Measurements from ENCODE around the gene TNFRSF12A. TPM values are rescaled to one million over a fixed set of nuclear protein-coding genes. Genes with fewer than 3 reads are reported as not detected.

TNFRSF12A gene
- total and polyA plus RNA-seq, 9 donors: 3.7 to 52.5 (median 8.5) TPM

GRCh38 chr16:3017794-3018506 is 2.2 kb upstream of the TNFRSF12A start, which contains the start of gene CLDN6:
TSS of gene CLDN6 (minus strand) at chr16:3018183. CDS start at chr16:3016021, 2,162 bp downstream.
- no peak for TF ChIP-seq POLR2A (IDR thresholded peaks at IDR 0.05)
- no peak for TF ChIP-seq CTCF (IDR thresholded peaks at IDR 0.05)
- TF ChIP-seq EP300 (IDR thresholded peaks at IDR 0.05): no peak
- no peaks in the 10 kb centered on the region for H3K36me3 ChIP-seq
- peaks cover 15% of the 10 kb centered on the region for H3K4me1 ChIP-seq (ENCODE audit: insufficient read depth)
- no peaks in the 10 kb centered on the region for H3K27me3 ChIP-seq
- 3 to 4% (median 4%) methylated on average over 34 to 52 of the region's 52 CpGs for WGBS, 3 donors
- H3K9me3 ChIP-seq: no peaks in the 10 kb centered on the region
- H3K4me3 ChIP-seq: no peak within 1 kb of the TSS
- DNase-seq: peak in 2 of 5 donors; percentile 41 to 52
- no peak within 1 kb of the TSS for H3K27ac ChIP-seq
- intact Hi-C loops (cut with DNase I): no loop called here

GRCh38 chr16:3019594-3020246 is 448 bp upstream of the TNFRSF12A start:
- TF ChIP-seq CTCF (IDR thresholded peaks at IDR 0.05) (no peak), POLR2A (IDR thresholded peaks at IDR 0.05) (no peak), EP300 (IDR thresholded peaks at IDR 0.05) (no peak)
- Histone ChIP-seq H3K27me3 (no peaks in the 10 kb centered on the region), H3K36me3 (no peaks in the 10 kb centered on the region), H3K4me3 (peak overlapping the region; percentile 60), H3K4me1 (ENCODE audit: insufficient read depth) (peaks cover 21% of the 10 kb centered on the region), H3K27ac (no peak overlapping the region), H3K9me3 (no peaks in the 10 kb centered on the region)
- DNase-seq: no peak
- whole genome bisulfite sequencing, 3 donors: 25 to 38% (median 32%) methylated on average over 36 to 40 of the region's 40 CpGs
- intact Hi-C loops (cut with DNase I): loop anchor here in 1 of 4 donors (10.0 kb wide), 1 partner anchor 265 kb away; the partner anchor contains the start of gene ZNF263

DNA sequence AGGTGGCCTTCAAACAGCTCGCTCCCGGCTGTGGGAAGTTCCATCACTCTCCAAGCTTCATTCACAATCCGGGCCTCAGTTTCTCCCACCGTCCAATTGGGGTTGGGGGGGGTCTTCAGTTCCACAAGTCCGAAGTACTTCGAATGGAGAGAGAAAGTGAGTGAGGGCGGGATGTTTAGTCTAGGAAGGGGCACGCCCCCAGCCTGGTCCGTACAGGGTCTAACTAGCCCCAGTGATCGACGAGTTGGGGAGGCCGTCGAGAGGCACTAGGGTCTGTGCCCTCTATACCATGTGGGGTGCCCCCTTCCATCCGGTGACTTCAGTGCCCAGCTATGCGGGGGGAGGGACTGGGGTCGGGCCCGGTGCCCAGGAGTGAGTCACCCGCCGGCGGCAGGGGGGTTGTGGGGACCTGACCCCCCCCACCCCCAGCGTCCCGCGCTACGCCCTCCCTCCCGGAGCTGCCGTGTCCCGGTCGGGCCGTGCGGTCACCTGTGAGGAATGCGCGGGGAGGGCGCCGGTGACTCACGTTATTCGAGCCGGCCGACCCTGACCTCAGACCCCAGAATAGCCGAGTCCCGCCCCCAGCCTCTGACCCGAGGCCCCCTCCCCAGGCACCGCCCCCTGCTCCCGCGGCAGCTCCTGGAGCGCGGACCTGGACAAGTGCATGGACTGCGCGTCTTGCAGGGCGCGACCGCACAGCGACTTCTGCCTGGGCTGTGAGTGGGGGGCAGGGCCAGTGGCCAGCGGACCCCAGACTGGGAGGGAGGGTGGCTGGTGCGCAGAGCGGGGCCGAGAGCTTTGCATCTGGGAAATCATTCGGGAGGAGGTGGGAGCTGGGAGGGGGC is 658 bp downstream of the TNFRSF12A start:
- no peaks in the 10 kb centered on the region for H3K36me3 ChIP-seq
- H3K9me3 ChIP-seq: no peaks in the 10 kb centered on the region
- TF ChIP-seq CTCF (IDR thresholded peaks at IDR 0.05) (no peak), EP300 (IDR thresholded peaks at IDR 0.05) (peak; percentile 62)
- DNase-seq: peak; percentile 81 to 90 (median 86)
- whole genome bisulfite sequencing, 3 donors: 0 to 1% (median 0%) methylated on average over 54 to 57 of the region's 57 CpGs
- peak overlapping the region; percentile 91 to 92 for H3K27ac ChIP-seq
- H3K4me3 ChIP-seq: peak overlapping the region; percentile 60
- peaks cover 21% of the 10 kb centered on the region for H3K4me1 ChIP-seq (ENCODE audit: insufficient read depth)
- no peaks in the 10 kb centered on the region for H3K27me3 ChIP-seq
- intact Hi-C loops (cut with DNase I): loop anchor here in 1 of 4 donors (10.0 kb wide), 1 partner anchor 264 kb away; the partner anchor contains the start of gene ZNF263
